Measurements from ENCODE around the gene ATXN2L. TPM values are rescaled to one million over a fixed set of nuclear protein-coding genes. Genes with fewer than 3 reads are reported as not detected.

The ATXN2L gene
- total and polyA plus RNA-seq, 2 of the 4 experiments (the other 2 are of a cell fraction) = 12.9 to 58.8 TPM

DNA sequence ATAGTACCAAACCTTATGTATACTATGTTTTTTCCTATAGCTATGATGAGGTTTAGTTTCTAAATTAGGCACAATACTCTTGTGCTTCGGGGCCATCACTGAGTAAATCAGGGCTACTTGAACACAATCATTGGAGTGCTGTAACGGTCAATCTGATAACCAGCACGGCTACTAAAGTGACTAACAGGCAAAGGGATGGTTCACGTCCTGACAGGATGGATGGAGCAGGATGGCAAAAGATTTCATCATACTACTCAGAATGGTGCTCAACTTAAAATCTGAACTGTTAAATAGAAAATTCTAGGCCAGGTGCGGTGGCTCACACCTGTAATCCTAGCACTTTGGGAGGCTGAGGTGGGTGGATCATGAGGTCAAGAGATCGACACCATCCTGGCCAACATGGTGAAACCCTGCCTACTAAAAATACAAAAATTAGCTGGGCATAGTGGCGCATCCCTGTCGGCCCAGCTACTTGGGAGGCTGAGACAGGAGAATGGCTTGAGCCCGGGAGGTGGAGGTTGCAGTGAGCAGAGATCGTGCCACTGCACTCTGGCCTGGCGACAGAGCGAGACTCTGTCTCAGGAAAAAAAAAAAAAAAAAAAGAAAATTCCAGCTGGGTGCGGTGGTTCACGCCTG lies 16.3 kb downstream of the ATXN2L start:
- H3K18ac ChIP-seq (ENCODE audit: low read depth, low read length) = no peak overlapping the region
- no peak overlapping the region for H2AK9ac ChIP-seq (replicated peaks; ENCODE audit: low read depth, low read length, poor library complexity)
- H2BK5ac ChIP-seq (ENCODE audit: low read depth, low read length, poor library complexity, severe bottlenecking) = no peak overlapping the region
- no peak overlapping the region for H2BK15ac ChIP-seq (ENCODE audit: low read depth, low read length)
- H4K20me1 ChIP-seq (ENCODE audit: insufficient read depth, low read length) = peaks cover 23% of the 10 kb centered on the region; the same call in 1 of the 2 replicates
- DNase-seq (no peak), ATAC-seq (ENCODE audit: low read depth) (no peak)
- no peaks in the 10 kb centered on the region for H3K4me1 ChIP-seq (ENCODE audit: control insufficient read depth, insufficient read depth, low read length)
- no peak overlapping the region for H2BK20ac ChIP-seq (ENCODE audit: low read depth, low read length)
- no peak overlapping the region for H3K27ac ChIP-seq (ENCODE audit: insufficient read depth, low read length)
- TF ChIP-seq, protein P1, sequence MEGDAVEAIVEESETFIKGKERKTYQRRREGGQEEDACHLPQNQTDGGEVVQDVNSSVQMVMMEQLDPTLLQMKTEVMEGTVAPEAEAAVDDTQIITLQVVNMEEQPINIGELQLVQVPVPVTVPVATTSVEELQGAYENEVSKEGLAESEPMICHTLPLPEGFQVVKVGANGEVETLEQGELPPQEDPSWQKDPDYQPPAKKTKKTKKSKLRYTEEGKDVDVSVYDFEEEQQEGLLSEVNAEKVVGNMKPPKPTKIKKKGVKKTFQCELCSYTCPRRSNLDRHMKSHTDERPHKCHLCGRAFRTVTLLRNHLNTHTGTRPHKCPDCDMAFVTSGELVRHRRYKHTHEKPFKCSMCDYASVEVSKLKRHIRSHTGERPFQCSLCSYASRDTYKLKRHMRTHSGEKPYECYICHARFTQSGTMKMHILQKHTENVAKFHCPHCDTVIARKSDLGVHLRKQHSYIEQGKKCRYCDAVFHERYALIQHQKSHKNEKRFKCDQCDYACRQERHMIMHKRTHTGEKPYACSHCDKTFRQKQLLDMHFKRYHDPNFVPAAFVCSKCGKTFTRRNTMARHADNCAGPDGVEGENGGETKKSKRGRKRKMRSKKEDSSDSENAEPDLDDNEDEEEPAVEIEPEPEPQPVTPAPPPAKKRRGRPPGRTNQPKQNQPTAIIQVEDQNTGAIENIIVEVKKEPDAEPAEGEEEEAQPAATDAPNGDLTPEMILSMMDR (conservative IDR thresholded peaks at IDR 0.05; ENCODE audit: low read depth, low read length) = no peak
- TF ChIP-seq SMC3 (IDR thresholded peaks at IDR 0.05; ENCODE audit: low read depth, low read length) (no peak), RCOR1 (IDR thresholded peaks at IDR 0.05; ENCODE audit: insufficient replicate concordance, low read length) (no peak), BHLHE40 (IDR thresholded peaks at IDR 0.05; ENCODE audit: low read depth, low read length) (no peak), MXI1 (IDR thresholded peaks at IDR 0.05; ENCODE audit: borderline replicate concordance, low read depth, low read length) (no peak), POLR2A (IDR thresholded peaks at IDR 0.05; ENCODE audit: low read depth, low read length) (no peak), RAD21 (IDR thresholded peaks at IDR 0.05; ENCODE audit: low read length) (no peak), MAZ (IDR thresholded peaks at IDR 0.05; ENCODE audit: borderline replicate concordance, low read depth, low read length) (no peak), FOS (IDR thresholded peaks at IDR 0.05; ENCODE audit: low read depth, low read length) (no peak), CHD1 (IDR thresholded peaks at IDR 0.05; ENCODE audit: low read depth, low read length) (no peak), CEBPB (IDR thresholded peaks at IDR 0.05; ENCODE audit: low read depth, low read length) (no peak), RFX5 (IDR thresholded peaks at IDR 0.05; ENCODE audit: low read depth, low read length) (no peak)
- TF ChIP-seq, protein P2, sequence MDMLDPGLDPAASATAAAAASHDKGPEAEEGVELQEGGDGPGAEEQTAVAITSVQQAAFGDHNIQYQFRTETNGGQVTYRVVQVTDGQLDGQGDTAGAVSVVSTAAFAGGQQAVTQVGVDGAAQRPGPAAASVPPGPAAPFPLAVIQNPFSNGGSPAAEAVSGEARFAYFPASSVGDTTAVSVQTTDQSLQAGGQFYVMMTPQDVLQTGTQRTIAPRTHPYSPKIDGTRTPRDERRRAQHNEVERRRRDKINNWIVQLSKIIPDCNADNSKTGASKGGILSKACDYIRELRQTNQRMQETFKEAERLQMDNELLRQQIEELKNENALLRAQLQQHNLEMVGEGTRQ (IDR thresholded peaks at IDR 0.05; ENCODE audit: low read depth, low read length) = no peak
- TF ChIP-seq, protein P3, sequence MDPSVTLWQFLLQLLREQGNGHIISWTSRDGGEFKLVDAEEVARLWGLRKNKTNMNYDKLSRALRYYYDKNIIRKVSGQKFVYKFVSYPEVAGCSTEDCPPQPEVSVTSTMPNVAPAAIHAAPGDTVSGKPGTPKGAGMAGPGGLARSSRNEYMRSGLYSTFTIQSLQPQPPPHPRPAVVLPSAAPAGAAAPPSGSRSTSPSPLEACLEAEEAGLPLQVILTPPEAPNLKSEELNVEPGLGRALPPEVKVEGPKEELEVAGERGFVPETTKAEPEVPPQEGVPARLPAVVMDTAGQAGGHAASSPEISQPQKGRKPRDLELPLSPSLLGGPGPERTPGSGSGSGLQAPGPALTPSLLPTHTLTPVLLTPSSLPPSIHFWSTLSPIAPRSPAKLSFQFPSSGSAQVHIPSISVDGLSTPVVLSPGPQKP (IDR thresholded peaks at IDR 0.05; ENCODE audit: borderline replicate concordance, low read depth, low read length) = no peak
- H3K4me3 ChIP-seq (ENCODE audit: insufficient read depth, low read depth, low read length) = no peak overlapping the region
- BruUV-seq (replicated peaks) = no TSS peak
- no peaks in the 10 kb centered on the region for H3K27me3 ChIP-seq (ENCODE audit: control insufficient read depth, insufficient read depth, low read length)
- H3K9me3 ChIP-seq (ENCODE audit: control insufficient read depth, insufficient read depth, low read length) = no peaks in the 10 kb centered on the region
- peaks cover 0 to 17% of the 10 kb centered on the region in 2 experiments; a peak in 3 of 4 replicates for H3K79me1 ChIP-seq (ENCODE audit: low read depth in 1 of 2, low read length in 2 of 2)
- no peak overlapping the region for H4K5ac ChIP-seq (ENCODE audit: low read depth, low read length)
- no peak overlapping the region for H3K14ac ChIP-seq (replicated peaks; ENCODE audit: low read depth, low read length)
- H3K4ac ChIP-seq (ENCODE audit: low read depth, low read length) = no peak overlapping the region
- 91% methylated on average over 4 of the region's 14 CpGs; no CpG with 5 or more reads in 1 of the 2 experiments for WGBS, 2 experiments (ENCODE audit: extremely low coverage in 2 of 2, insufficient read length in 1 of 2)
- ChIA-PET CTCF (interaction anchor here (0.6 kb wide), 1 partner anchor 44 kb away, joined by 3 read pairs; no protein-coding TSS in a partner anchor), POLR2A (ENCODE audit: unreplicated experiment) (no interaction called here)
- no peak overlapping the region for H3K9ac ChIP-seq (ENCODE audit: low read depth, low read length)
- H3K23ac ChIP-seq (ENCODE audit: low read depth, low read length) = no peak overlapping the region
- H2AK5ac ChIP-seq (ENCODE audit: low read depth, low read length) = no peak overlapping the region
- in situ Hi-C loops (cut with MboI; ENCODE audit: low sequenced_read_pairs) = no loop called here
- H3K4me2 ChIP-seq (ENCODE audit: low read depth, low read length) = no peak overlapping the region
- no peaks in the 10 kb centered on the region for H3K9me1 ChIP-seq (ENCODE audit: insufficient read depth, low read length)
- H4K91ac ChIP-seq (ENCODE audit: insufficient read depth, low read depth, low read length) = no peak overlapping the region
- H3K36me3 ChIP-seq (ENCODE audit: control insufficient read depth, insufficient read depth, low read length) = peaks cover 67% of the 10 kb centered on the region
- H4K8ac ChIP-seq (ENCODE audit: low read depth in 2 of 2, low read length in 2 of 2) = no peak overlapping the region
- no peak overlapping the region for H2AFZ ChIP-seq (replicated peaks; ENCODE audit: low read length, poor library complexity)
- no peak overlapping the region for H2BK120ac ChIP-seq (ENCODE audit: low read depth, low read length)
- dilution Hi-C loops (cut with HindIII; ENCODE audit: low sequenced_read_pairs, unreplicated experiment) = no loop called here
- intact Hi-C loops (cut with micrococcal nuclease) = no loop called here
- no peak overlapping the region for H3K56ac ChIP-seq (ENCODE audit: extremely low read depth, insufficient read depth, low read length)

All from IMR-90 (cell line).